OCI-LY3 (cell line): ENCODE results near the gene MUC13.

Experiments used
- CTCF ChIP-seq: fragments of 200-600, 300-600 bp; sonication (generic); IDR thresholded peaks from 2 replicates; pipeline ENCODE4 v1.5.1; 2014; ENCODE audit warnings: antibody characterized with exemption, low read length, low read depth
- EZH2phosphoT487 ChIP-seq: fragments of 200-600 bp; shearing (Covaris generic); IDR thresholded peaks from 2 replicates; pipeline ENCODE4 v1.6.1; 2018; ENCODE audit warnings: antibody characterized with exemption, mixed run types, low read depth

- no peak for TF ChIP-seq CTCF
- TF ChIP-seq EZH2phosphoT487 = no peak
Measured at GRCh38 chr3:124974691-124975090, 40.1 kb upstream of the MUC13 start.
